Bronchial epithelial cell (primary cell): Measurements from ENCODE around the gene PKP1. TPM values are rescaled to one million over a fixed set of nuclear protein-coding genes. Genes with fewer than 3 reads are reported as not detected.
A peak's percentile ranks its signal among the peaks of the same experiment; 100 is the strongest.

Source experiments
- DNase-seq: peaks from one replicate; pipeline ENCODE4 v3.0.0-alpha.2; 2010; ENCODE audit warnings: low read depth
- FAIRE-seq: peaks from 2 replicates; lab custom pipeline; 2011; peaks lifted over from hg19 to GRCh38; lab: Jason Lieb, UNC
- H3K27me3 ChIP-seq: 2 replicates; pipeline ENCODE4 v1.5.1; 2011; ENCODE audit warnings: low read length; ENCODE audit not compliant: control insufficient read depth, insufficient read depth
- H3K36me3 ChIP-seq: 2 replicates; pipeline ENCODE4 v1.5.1; 2011; ENCODE audit warnings: low read length; ENCODE audit not compliant: control insufficient read depth, insufficient read depth
- H3K4me3 ChIP-seq: 2 replicates; pipeline ENCODE4 v1.5.1; 2011; ENCODE audit warnings: mild to moderate bottlenecking, low read depth, low read length, control low read depth
- total RNA-seq: library from RNA; depleted of rRNA; stranded (reverse); fragments of >200 nt; gene quantifications from 2 replicates; pipeline ENCODE4 v1.2.1, GENCODE V29; 2014
- TF ChIP-seq, protein P1 (sequence below): IDR thresholded peaks from 2 replicates; pipeline ENCODE4 v1.5.1; 2011; ENCODE audit warnings: mild to moderate bottlenecking, moderate library complexity, low read length, control low read depth, inconsistent platforms; ENCODE audit not compliant: insufficient read depth, severe bottlenecking

PKP1 gene
- total RNA-seq, 1 donor from 2014 or later: 117 TPM

DNA sequence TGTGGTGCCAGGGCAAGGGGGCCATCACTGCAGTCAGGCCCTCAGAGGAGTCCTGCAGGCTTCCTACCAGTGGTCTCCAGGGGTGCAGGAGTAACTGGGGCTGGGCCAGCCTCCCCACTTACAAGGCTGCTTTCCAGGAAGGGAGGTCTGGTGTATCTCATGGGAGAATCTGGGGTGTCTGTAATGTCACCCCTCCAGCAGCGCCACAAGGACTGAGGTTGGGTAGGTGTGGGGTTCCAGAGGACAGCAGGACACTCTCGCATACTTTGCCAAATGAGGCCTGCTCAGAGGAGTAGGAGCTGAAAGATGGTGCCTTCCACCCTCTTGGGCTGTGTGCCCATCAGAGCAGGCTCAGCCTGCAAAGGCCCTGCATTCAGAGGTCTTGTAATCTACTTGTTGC, 47.2 kb downstream of the PKP1 start:
- TF ChIP-seq, protein P1, sequence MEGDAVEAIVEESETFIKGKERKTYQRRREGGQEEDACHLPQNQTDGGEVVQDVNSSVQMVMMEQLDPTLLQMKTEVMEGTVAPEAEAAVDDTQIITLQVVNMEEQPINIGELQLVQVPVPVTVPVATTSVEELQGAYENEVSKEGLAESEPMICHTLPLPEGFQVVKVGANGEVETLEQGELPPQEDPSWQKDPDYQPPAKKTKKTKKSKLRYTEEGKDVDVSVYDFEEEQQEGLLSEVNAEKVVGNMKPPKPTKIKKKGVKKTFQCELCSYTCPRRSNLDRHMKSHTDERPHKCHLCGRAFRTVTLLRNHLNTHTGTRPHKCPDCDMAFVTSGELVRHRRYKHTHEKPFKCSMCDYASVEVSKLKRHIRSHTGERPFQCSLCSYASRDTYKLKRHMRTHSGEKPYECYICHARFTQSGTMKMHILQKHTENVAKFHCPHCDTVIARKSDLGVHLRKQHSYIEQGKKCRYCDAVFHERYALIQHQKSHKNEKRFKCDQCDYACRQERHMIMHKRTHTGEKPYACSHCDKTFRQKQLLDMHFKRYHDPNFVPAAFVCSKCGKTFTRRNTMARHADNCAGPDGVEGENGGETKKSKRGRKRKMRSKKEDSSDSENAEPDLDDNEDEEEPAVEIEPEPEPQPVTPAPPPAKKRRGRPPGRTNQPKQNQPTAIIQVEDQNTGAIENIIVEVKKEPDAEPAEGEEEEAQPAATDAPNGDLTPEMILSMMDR: no peak
- no peaks in the 10 kb centered on the region for H3K27me3 ChIP-seq
- peak; percentile 62 for FAIRE-seq
- no peak overlapping the region for H3K4me3 ChIP-seq
- DNase-seq: no peak
- H3K36me3 ChIP-seq: peaks cover 35% of the 10 kb centered on the region

DNA sequence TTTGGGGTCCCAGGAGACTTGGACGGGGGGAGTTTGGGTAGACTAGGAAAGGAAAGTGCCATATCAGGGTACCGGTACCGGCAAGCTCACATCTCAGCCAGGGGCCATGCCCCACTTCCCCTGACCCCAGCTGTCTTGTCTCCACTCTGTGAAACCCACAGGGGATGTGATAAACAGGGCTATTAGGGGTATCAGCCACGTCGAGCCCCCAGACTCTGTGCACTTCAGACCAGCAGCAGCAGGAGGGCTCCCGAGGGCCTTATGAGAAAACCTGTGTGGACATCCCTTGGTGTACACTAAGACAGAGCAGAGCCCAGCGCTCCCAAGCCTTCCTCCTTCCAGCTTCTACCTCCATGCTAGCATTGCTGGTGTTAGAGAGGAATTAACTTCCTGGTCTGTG, 47.9 kb downstream of the PKP1 start:
- Histone ChIP-seq H3K27me3 (no peaks in the 10 kb centered on the region), H3K4me3 (no peak overlapping the region), H3K36me3 (peaks cover 28% of the 10 kb centered on the region)
- TF ChIP-seq, protein P1: no peak
- no peak for DNase-seq
- peak; percentile 91 for FAIRE-seq

DNA sequence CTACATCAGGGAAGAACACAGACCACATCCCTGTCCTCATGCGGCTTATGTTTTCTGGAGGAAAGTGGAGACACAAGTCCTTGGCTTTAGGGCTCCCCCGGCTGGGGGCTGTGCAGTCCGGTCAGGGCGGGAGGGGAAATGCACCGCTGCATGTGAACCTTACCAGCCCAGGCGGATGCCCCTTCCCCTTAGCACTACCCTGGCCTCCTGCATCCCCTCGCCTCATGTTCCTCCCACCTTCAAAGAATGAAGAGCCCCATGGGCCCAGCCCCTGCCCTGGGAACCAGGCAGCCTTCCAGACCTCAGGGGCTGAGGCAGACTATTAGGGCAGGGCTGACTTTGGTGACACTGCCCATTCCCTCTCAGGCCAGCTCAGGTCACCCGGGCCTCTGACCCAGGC, 48.7 kb downstream of the PKP1 start:
- H3K36me3 ChIP-seq: peaks cover 22% of the 10 kb centered on the region
- TF ChIP-seq, protein P1: no peak
- no peak overlapping the region for H3K4me3 ChIP-seq
- no peak for FAIRE-seq
- H3K27me3 ChIP-seq: no peaks in the 10 kb centered on the region
- DNase-seq: no peak

DNA sequence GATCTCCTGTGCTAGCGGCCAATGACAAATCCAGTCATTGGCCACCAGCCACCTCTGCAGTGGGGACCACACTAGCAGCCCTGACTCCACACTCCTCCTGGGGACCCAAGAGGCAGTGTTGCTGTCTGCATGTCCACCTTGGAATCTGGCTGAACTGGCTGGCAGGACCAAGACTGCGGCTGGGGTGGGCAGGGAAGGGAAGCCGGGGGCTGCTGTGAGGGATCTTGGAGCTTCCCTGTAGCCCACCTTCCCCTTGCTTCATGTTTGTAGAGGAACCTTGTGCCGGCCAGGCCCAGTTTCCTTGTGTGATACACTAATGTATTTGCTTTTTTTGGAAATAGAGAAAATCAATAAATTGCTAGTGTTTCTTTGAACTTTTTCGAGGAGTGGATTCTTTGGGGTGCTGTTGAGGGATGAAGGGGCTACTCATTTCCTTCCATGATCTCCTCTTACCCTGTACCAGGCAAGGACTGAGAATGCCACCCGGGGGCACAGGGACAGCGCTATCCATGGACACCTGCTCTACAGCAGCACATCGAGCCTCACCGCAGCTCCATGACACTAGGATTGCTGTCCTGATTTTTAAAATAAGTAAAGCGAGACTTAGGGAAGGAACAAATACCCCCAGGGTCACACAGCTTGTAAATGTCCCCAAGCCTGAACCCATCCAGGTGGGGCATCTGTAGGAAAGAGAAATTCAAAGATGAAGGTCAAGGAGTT, 49.5 kb downstream of the PKP1 start:
- Histone ChIP-seq H3K4me3 (no peak overlapping the region), H3K36me3 (peaks cover 16% of the 10 kb centered on the region), H3K27me3 (no peaks in the 10 kb centered on the region)
- DNase-seq (no peak), FAIRE-seq (peak; percentile 7)
- TF ChIP-seq, protein P1: no peak

DNA sequence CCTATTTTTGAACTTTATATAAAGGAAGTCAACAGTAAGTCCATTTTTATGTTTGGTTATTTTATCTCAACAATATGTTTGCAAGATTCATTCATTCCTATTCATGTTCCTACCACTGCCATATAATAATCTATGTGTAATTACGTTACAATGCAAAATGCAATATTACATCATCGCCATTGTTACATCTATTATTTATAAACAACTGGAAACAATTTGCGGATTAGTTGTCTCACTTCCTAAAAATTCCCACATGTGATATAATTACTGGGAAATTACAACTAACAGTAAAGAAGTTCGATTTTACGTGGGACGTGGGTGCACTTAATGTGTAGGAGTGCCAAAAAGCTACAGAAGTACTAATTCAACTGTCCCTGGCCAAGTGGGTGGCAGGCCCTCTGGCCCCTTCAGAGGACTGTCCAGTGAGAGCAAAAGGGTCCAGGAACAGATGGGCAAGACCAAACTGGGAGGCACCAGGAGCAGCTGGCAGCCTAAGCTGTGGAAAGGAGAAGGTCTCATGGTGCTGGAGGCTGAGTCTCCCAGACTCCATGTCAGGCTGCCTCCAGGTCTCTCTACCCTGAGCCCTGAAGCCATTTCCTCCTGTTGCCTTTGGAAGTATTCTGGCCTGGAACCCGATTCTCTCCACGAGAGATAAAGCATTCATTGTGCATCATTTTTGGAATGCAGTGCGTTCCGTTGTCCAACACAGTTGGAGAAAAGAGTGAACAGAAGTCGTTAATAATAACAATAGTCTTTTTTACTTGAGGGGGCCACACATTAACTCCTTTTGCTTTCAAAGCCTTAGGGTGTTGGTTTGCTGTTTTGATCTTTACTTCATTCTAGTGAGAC, 51.2 kb downstream of the PKP1 start:
- DNase-seq: peak; percentile 32
- Histone ChIP-seq H3K4me3 (no peak overlapping the region), H3K27me3 (no peaks in the 10 kb centered on the region), H3K36me3 (peaks cover 5% of the 10 kb centered on the region)
- no peak for FAIRE-seq
- TF ChIP-seq, protein P1: no peak
